ENCODE data around the gene UNC5B. TPM values are rescaled to one million over a fixed set of nuclear protein-coding genes. Genes with fewer than 3 reads are reported as not detected.

The UNC5B gene
- total RNA-seq, 1 donor from 2014 or later = 0.63 TPM

- no peak overlapping the region for H3K4me3 ChIP-seq (ENCODE audit: low read depth, low read length)
- TF ChIP-seq CTCF (conservative IDR thresholded peaks at IDR 0.05; ENCODE audit: low read depth, low read length) = no peak
- no peak for DNase-seq (ENCODE audit: low read depth)
Observed at GRCh38 chr10:71241114-71241829, 28.9 kb downstream of the UNC5B start.

DNA sequence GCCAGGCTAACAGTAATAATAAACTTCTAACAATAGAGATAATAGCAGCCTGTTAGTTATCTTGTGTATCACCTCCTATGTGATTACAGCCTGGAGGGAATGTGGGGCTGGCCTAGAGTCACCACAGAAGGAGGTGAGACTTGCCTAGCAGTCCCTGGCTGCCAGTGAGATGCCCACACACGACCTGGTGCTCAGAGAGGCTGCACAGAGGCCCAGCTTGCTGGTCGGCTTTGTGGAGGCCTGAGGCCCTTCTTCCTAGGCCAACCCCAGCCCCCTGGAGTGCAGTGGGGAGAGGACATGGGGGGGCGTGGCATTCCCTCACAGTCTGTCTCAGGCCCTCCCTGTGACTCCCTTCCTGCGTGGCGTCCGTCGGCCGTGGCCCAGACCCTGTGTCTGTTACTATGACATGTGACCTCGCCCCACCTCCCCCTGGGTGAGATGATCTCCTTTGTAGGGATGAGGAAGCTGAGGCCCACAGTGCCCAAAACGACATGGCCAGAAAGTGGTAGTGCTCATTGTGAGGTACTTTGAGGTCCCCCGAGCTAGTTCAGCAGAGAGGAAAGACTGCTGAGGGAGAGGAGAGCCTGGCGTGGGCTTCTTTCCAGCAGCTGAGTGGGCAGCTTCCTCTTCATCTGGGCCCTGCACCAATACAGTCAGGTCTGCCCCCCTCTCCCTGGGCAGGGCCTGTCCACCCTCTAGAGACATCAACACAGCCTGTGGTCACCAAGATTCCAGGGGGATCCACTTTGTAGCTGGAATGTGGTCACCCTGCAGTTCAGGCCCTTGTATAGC, 29.7 kb downstream of the UNC5B start:
- DNase-seq (ENCODE audit: low read depth) = no peak
- H3K4me3 ChIP-seq (ENCODE audit: low read depth, low read length) = no peak overlapping the region
- TF ChIP-seq CTCF (conservative IDR thresholded peaks at IDR 0.05; ENCODE audit: low read depth, low read length) = no peak

GRCh38 chr10:71242622-71243009, 30.2 kb downstream of the UNC5B start:
- no peak for TF ChIP-seq CTCF (conservative IDR thresholded peaks at IDR 0.05; ENCODE audit: low read depth, low read length)
- no peak for DNase-seq (ENCODE audit: low read depth)

GRCh38 chr10:71243756-71244395, 31.5 kb downstream of the UNC5B start:
- TF ChIP-seq CTCF (conservative IDR thresholded peaks at IDR 0.05; ENCODE audit: low read depth, low read length) = no peak
- no peak overlapping the region for H3K4me3 ChIP-seq (ENCODE audit: low read depth, low read length)
- no peak for DNase-seq (ENCODE audit: low read depth)

More at GRCh38 chr10:71242622-71243009, 30.2 kb downstream of the UNC5B start:
- H3K4me3 ChIP-seq (ENCODE audit: low read depth, low read length) = no peak overlapping the region

GRCh38 chr10:71244431-71245419, 32.4 kb downstream of the UNC5B start:
- DNase-seq (ENCODE audit: low read depth) = no peak
- no peak overlapping the region for H3K4me3 ChIP-seq (ENCODE audit: low read depth, low read length)
- no peak for TF ChIP-seq CTCF (conservative IDR thresholded peaks at IDR 0.05; ENCODE audit: low read depth, low read length)

Measured in epithelial cell of proximal tubule (primary cell).